ENCODE measurements around the gene PANX2. TPM values are rescaled to one million over a fixed set of nuclear protein-coding genes. Genes with fewer than 3 reads are reported as not detected.

PANX2 gene
- total and polyA plus RNA-seq, 2 of the 4 experiments (the other 2 are of a cell fraction) = 0.18 to 1.7 TPM

- no peak for TF ChIP-seq CTCF (conservative IDR thresholded peaks at IDR 0.05; ENCODE audit: low read depth, low read length)
- no peak for TF ChIP-seq FOS (IDR thresholded peaks at IDR 0.05; ENCODE audit: low read depth, low read length)
- no peak for TF ChIP-seq NFE2L2 (IDR thresholded peaks at IDR 0.05; ENCODE audit: low read depth, low read length)
Observed at GRCh38 chr22:50218153-50218995, 47.8 kb downstream of the PANX2 start (continued).

Measured in IMR-90 (cell line).